ENCODE data around the gene UBE2B.
"Not testable (repeated sequence)": the region's sequence is repeated elsewhere in the genome, so short reads cannot be mapped to it uniquely, and the experiment has no call there.

The UBE2B gene

DNA sequence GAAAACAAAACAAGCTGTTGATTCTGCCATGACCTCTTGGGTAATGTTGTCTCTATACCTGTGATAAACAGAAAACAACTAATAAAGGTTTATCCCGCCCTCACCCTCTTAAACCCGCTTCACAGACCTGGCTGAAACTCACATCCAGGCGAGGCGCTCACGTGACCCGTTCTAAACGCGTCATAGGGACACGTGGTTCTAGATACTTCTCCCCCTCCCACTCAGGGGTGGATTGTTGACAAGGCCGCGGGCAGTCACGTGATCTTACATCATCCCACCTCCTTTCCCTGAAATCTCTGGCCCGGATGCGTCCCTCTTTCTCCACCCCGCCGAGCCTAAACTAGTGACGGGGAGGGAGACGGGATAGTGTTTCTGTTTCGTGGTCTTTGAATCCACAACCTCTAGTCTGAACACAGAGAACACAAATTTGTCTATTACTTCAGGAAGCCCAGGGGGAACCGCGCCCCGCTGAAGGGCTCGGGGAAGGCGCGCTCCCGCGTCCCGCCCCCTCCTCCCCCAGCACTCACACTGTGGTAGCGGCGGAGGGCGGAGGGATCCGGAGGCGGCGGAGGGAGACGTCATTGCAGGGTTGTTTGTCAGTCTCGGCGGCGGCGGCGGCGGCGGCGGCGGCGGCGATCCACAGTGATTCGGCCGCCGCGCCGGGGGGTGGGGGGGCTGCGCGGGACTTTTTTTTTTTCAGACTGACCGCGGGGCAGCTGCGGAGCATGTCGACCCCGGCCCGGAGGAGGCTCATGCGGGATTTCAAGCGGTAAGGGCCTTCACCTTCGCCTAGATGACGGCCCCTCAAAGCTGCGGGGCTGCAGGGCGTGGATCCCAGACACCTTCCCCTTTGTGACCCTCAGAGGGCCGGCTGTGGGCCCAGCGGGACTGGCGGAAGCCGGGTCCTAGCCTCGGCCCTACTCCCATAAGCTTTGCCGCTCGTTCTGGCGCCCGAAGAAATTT, at the start of gene UBE2B:
TSS of gene UBE2B (plus strand) at position 699 of the 963 bp plus-strand sequence. CDS start at position 726, 27 bp downstream.
- DNase-seq = peak; percentile 96

DNA sequence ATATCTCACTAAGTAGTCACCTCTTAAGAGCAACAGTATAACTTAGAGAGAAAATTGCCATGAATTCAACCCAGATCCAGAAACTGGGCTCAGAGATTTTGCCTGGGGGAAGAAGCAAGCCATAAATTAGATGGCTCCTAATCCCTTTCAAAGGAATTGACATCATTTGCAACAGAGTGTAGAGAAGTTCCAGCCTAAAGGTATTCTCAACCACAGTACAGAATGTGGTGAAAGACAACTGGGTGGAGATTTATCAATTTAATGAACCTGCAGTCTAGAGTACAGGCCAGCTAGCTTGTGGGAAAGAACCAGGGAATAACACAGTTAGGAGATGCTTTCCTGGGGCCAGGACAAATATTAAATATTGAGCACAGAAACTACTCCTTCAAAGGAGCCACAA, 44.0 kb upstream of the UBE2B start:
- no peak for DNase-seq

DNA sequence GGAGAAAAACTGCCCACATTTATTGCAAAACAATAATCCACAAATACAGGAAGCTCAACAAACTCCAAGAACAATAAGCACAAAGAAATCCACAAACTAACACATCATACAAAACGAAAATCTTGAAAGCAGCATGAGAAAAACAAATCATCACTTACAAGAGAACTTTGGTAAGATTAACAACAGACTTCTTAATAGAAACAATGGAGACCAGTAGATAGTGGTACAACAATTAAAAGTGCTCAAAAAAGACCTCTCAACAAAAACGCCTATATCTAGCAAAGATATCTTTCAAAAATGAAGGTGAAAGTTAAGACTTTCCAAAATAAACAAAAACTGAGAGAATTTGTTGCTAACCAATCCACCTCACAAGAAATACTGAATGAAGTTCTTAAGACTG, 42.8 kb upstream of the UBE2B start:
- no peak for DNase-seq

DNA sequence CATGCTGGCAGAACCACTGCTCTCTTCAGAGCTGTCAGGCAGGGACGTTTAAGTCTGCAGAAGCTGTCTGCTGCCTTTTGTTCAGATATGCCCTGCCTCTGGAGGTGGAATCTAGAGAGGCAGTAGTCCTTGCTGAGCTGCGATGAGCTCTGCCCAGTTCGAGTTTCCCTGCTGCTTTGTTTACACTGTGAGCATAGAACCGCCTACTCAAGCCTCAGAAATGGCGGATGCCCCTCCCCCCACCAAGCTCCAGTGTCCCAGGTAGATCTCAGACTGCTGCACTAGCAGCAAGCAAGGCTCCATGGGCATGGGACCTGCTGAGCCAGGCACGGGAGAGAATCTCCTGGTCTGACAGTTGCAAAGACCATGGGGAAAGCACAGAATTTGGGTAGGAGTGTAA, 34.5 kb upstream of the UBE2B start:
- DNase-seq = not testable (repeated sequence)

DNA sequence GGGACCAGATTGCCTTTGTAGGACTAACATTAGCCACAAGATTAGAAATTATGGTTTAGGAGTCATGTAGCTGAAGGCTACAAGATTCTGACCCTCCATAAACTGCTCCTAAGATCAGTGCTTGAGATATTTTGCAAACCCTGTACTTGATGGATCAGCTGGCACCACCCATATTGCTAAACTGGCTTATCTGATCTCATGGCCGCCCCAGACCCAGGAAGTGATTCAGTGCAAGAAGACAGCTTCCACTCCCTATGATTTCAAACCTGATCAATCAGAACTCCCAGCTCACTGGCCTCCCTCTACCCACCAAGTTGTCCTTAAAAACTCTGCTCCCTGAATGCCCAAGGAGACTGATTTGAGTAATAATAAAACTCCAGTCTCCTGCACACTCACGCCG, 27.9 kb upstream of the UBE2B start:
- not testable (repeated sequence) for DNase-seq

DNA sequence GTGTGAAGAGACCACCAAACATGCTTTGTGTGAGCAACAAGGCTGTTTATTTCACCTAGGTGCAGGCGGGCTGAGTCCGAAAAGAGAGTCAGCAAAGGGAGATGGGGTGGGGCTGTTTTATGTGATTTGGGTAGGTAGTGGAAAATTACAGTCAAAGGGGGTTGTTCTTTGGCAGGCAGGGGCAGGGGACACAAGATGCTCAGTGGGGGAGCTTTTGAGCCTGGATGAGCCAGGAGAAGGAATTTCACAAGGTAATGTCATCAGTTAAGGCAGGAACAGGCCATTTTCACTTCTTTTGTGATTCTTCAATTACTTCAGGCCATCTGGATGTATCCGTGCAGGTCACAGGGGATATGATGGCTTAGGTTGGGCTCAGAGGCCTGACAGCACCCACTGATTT, 25.9 kb upstream of the UBE2B start:
- DNase-seq = not testable (repeated sequence)

DNA sequence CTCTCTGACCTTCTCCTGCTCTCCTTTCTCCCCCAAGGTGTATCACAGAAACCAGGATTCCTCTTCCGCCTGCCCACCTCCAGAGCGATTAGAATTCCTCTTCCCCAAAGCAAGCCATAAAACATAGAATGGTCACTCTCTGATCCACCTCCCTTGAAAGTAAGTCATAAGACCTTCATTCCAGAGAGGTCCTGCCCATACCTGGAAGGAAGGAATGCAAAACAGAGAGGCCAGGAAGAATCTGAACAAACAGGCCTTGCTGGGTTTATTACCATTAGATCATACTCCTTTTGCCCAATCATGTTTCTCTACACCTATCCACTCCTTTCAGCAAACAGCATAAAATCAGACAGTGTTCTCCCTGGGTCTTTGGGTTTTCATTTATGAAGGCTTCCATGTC, 25.4 kb upstream of the UBE2B start:
- DNase-seq = no peak

DNA sequence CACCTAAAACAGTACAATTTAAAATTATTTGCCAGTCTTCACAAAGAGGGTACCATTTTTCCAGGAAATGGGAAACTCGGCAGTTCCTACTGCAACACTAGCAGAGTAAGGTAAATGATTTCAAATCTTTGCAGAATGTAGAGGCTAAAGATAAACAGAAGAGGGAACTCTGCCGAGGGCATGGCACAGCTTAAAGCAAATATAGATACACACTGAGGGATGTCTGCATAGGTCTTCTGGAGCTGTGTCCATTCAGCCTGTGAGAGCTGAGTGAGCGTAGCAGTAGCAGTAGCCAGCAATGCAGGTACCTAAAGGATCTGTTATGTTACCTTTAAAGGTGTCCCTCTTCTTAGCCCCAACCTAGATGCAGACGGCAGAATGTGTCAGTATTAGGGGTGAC, 21.9 kb upstream of the UBE2B start:
- no peak for DNase-seq

DNA sequence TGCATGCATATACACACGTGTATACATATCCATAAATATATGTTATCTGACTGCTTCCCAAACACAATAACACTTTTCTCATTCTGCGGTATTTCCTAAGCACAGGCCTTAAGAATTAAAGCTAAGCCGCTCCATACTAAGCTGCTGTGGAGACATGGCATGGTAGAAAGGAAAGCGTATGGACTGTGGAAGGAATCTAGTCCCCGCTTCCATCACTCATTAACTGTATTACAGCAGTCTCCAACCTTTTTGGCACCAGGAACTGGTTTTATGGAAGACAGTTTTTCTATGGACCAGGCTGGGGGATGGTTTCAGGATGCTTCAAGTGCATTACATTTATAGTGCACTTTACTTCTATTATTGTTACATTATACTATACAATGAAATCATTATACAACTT, 15.7 kb upstream of the UBE2B start:
- DNase-seq = no peak

DNA sequence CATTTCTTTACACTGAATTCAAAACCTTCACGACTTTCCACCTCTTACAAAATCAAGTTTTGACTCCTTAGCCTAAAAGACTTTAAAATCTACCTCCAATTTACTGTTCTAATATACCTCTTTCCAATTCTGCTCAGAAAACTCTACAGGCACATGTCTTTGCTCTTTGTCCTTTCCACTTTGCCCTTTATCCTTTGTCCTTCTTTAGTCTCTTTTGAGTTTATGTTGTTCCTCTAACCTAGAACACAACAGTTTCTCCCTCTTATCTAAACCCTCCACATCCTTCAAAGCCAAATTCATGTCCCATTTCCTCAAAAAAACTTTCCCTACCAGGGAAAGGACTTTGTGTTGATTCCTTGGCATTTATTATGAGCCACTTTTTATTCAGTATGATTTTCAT, 5.8 kb upstream of the UBE2B start:
- no peak for DNase-seq

DNA sequence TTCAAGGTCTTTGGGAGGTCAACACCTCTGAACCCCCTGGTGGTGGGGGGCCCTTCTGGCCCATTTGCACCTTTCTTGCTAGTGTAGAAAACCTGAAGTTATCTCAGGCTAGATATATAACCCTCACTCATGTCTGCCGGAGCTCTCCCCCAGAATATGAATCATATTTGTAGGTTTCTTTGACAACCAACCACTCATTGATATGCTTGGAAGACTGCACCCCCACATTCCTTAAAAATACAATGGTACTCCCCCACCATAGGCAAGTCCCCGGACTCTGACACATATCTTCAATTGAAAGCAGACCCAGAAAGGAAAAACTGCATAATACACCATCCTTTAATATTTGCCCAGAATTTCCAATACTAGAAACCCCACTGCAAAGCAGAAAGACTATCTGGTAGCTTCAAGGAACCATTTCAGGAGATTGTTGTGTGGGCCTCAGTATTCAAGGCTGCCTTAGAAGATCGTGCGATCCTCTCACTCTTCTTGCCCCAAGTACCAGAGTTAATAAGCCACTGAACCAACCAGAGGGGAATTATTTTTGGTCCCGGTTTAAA, 978 bp upstream of the UBE2B start:
- DNase-seq = peak; percentile 14

DNA sequence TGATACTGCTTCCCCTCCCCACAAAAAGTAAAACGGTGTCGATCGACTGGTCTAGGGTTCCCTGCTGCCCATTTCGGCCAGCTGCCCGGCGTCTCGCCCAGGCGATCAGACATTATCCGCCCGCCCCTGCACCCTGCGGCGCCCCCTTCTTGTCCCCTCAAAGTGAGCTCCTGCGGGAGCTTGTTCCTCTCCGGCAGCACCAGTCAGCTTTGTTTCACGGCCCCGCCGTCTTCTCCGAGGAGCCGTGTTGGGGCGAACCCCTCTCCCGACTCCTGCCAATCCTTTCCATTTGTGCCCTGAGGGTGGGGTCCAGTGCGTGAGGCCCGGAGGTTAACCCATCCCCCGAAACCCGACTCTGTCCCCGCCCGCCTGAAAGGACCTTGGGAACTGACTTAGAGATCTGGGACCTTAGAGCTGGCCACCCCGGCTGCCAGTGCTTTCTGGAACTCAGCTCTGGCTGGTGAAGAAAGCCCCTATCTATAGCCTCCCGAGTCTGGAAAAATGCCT, 518 bp downstream of the UBE2B start:
- DNase-seq = peak; percentile 36

DNA sequence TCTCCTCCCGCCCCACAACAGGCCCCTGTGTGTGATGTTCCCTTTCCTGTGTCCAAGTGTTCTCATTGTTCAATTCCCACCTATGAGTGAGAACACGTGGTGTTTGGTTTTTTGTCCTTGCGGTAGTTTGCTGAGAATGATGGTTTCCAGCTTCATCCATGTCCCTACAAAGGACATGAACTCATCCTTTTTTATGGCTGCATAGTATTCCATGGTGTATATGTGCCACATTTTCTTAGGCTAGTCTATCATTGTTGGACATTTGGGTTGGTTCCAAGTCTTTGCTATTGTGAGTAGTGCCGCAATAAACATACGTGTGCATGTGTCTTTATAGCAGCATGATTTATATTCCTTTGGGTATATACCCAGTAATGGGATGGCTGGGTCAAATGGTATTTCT, 2.3 kb downstream of the UBE2B start:
- not testable (repeated sequence) for DNase-seq

DNA sequence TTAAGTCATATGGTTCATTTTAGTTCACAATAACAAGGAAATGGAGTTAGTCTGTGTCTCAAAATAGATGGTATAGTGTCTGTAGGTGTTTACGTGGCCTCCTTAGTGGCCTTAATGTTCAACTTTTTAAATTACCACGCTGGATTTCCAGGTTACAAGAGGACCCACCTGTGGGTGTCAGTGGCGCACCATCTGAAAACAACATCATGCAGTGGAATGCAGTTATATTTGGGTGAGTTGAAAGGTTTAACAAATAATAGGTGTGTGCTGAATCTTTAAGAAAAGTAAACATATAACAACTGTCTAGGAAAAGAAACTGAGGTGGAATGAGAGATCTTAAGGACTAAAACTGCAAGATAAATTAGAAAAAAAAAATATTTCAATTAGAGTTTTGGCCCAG, 2.9 kb downstream of the UBE2B start:
- no peak for DNase-seq

DNA sequence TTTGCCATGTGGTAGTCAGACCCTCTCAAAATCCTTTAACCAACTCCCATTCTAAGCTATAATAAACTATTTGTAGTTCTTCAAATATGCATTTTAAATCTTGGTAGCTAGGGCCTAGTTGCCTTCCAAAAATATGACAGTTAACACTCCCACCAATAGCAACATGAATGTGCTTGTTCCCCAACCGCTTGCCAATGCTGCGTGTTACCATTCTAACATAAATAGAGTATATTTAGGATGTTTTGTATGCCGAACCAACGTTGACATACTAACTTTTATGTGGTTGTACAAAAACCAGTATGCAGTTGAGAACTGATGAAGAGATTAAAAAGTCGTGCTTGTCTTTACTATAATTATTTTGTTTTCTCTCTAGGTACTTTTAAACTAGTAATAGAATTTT, 9.0 kb downstream of the UBE2B start:
- no peak for DNase-seq

DNA sequence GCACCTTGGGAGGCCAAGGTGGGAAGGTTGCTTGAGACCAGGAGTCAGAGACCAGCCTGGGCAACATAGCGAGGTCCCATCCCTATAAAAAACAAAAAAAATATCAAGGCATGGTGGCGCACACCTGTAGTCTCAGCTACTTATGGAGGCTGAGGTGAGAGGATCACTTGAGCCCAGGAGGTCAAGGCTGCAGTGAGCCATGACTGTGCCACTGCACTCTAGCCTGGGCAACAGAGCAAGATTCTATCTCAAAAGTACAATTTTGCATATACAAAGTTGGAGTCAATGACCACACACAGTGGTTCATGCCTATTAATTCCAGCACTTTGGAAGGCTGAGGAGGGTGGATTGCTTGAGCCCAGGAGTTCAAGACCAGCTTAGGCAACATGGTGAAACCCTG, 10.8 kb downstream of the UBE2B start:
- not testable (repeated sequence) for DNase-seq

DNA sequence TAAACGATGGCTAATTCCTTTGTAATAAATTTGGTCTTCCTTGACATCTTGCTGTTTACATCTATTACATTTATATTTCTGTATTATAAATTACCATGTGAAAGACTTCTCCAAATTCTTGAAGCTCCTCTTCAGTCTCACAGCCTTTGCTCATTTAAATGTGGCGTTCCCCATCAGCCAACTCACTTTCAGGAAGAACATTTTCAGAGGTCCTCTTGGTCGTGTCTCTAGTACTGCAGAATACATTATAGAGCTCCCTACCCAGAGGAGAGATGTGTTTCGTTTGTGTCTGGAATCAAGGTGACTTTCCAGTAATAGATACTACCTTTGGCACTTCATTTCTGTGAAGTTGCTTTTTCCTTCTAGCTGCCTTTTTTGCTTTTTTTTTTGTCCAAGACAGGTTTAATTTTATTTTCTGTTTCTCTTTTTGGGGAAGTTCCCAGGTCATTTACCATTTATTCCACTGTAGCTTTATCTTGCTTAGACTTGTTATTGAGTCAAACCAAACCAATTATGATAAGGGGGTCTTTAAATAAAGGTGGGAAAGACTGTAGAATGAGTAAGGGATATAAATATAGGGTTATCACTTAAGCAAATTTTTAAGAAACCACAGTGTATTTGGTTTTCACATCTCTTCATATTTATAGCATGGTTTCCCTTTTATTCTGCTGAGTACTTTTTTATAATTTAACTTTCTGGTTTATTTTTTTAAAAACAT, 12.8 kb downstream of the UBE2B start:
- DNase-seq = no peak

DNA sequence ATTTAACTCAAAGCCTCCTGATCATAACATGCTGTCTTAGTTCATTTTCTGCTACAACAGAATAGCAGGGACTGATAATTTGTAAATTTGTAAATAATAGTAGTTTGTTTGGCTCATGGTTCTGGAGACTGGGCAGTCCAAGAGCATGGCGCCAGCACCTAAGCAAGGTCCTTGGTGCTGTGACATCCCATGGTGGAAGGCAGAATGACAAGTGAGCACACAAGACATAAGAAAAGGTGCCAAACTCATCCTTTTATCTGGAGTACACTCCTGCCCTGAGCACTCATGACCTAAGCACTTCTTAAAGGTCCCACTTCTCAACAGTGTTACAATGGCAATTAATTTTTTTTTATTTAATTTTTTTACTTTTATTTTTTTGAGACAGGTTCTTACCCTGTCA, 16.1 kb downstream of the UBE2B start:
- no peak for DNase-seq

DNA sequence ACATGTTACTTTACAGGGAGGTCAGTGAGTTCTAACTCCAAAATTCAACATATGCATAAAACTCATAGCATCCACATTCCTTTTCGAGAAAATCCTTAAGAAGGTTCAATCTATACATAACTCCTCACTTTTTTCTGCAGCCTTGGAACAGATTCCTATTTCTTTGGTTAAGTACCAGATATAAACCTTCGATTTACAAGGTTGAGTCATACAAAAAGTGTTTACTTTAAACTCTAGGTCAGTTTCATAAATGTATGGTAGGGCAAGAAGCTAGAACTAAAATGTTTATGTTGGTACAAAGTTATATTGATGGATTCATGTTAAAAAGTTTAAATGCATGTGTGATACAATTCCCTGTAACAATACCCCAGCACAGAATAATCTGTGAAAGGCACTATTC, 20.9 kb downstream of the UBE2B start:
- DNase-seq = no peak

DNA sequence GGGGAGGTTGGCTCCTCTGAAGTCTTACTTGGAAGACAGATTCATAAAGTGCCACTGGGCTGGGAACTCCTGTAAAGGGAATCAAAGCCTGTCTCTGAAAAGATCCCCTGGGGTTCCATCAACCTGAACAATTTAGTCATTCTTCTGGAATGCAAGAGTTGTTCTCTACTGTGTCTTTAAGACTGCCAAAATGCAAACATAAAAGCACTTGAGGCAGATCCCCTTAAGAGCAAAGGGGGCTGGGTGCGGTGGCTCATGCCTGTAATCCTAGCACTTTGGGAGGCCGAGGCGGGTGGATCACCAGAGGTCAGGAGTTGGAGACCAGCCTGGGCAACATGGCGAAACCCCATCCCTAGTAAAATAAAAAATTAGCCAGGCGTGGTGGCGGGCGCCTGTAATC, 23.6 kb downstream of the UBE2B start:
- no peak for DNase-seq

DNA sequence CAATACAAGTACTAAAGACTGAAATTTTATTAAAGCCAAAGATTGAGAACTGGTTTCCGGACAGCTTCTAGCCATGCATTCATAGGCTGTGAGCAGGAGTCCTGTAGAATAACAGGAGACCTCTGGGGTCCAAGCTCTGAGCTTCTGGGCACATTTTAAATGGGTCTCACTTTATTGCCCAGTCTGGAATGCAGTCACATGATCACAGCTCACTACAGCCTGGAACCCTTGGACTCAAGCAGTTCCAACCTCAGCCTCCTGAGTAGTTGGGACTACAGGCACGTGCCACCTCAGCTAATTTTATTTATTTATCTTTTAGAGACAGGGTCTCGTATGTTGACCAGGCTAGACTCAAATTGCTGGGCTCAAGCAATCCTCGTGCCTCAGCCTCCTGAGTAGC, 24.9 kb downstream of the UBE2B start:
- no peak for DNase-seq

DNA sequence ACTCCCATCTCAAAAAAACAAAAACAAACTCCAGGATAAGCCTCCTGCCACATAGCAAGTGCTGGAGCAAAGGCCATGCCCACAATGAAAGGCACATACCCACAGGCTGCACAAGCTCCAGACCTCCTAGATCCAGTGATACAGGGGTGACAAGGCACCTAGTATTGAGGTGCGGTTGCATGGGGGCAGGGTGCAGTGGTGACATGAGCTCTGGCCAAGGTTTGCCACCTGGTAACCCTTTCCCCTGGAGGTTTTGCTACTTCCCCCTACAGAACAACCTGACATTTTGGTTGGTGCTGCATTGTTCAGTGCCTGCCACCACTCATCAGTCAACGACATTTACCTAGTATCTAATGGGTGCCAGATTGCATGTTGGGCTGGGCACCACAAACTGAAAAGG, 25.8 kb downstream of the UBE2B start:
- DNase-seq = no peak

DNA sequence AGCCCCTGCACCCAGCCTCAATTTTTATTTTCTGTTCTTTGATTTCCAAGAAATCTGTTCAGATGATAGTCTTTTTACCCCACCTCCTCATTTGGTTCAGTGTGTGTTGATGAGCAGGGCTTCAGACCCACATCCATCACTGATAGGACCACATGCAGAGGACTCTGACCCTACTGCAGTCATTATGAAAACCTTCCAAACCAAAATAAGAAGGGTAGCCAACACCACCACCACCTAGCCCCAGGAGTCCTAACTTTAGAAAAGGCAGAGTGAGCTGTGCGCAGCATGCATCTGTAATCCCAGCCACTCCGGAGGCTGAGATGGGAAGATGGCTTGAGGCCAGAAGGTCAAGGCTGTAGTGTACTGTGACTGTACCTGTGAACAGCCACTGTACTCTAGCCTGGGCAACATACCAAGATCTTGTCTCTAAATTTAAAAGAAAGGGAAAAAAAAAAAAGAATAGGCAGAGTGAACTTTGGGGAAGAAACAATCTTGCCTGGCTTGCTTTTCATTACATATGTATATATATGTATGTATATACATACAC, 27.3 kb downstream of the UBE2B start:
- DNase-seq = no peak

Data from activated naive CD4-positive, alpha-beta T cell treated with anti-CD3 and anti-CD28 coated beads, Interleukin-2, amount 50 U/mL, for 16 hours (primary cell).